Muscle of leg (tissue), 11 donors: ENCODE data around the gene SH3RF1. TPM values are rescaled to one million over a fixed set of nuclear protein-coding genes. Genes with fewer than 3 reads are reported as not detected.

Experiments
- DNase-seq: peaks from one replicate; pipeline ENCODE4 v3.0.0; 2013
- H3K27ac ChIP-seq: one replicate; pipeline ENCODE4 v1.5.1; 2013; ENCODE audit warnings: mild to moderate bottlenecking, low read length, control low read depth
- H3K27me3 ChIP-seq: one replicate; pipeline ENCODE4 v1.6.1; 2013; ENCODE audit warnings: low read length; ENCODE audit not compliant: control insufficient read depth, insufficient read depth
- H3K36me3 ChIP-seq: one replicate; pipeline ENCODE4 v1.6.1; 2013; ENCODE audit warnings: low read length; ENCODE audit not compliant: control insufficient read depth, insufficient read depth
- H3K4me1 ChIP-seq: one replicate; pipeline ENCODE4 v1.6.1; 2013; ENCODE audit warnings: low read length; ENCODE audit not compliant: control insufficient read depth, insufficient read depth
- H3K4me3 ChIP-seq: one replicate; pipeline ENCODE4 v1.5.1; 2013; ENCODE audit warnings: low read length, control low read depth
- H3K9me3 ChIP-seq: replicated peaks from 2 replicates; pipeline ENCODE4 v1.6.1; 2013; ENCODE audit warnings: low read depth, low read length; ENCODE audit not compliant: control insufficient read depth
- WGBS: methylation state at CpG from one replicate; pipeline ENCODE4 v1.1.5; 2013; ENCODE audit warnings: missing lambda C conversion rate; ENCODE audit not compliant: insufficient coverage; 5-methylcytosine and 5-hydroxymethylcytosine counted together
- polyA plus RNA-seq, 8 donors: library from polyadenylated mRNA; unstranded; fragments of 120-200 nt; gene quantifications; one replicate each; pipeline versions ENCODE4 v1.2.1 to v1.2.3, GENCODE V29; 2013; ENCODE audit warnings: inconsistent platforms in 1 of 8, low replicate concordance in 1 of 8; ENCODE audit not compliant: insufficient read length in 8 of 8, insufficient read depth in 1 of 8
- total RNA-seq: library from RNA; stranded (reverse); fragments of 120-200 nt; gene quantifications from one replicate; pipeline ENCODE4 v1.2.4, GENCODE V29; 2013

SH3RF1 gene
- total and polyA plus RNA-seq, 9 donors = 10.7 to 19.4 (median 16.3) TPM

DNA sequence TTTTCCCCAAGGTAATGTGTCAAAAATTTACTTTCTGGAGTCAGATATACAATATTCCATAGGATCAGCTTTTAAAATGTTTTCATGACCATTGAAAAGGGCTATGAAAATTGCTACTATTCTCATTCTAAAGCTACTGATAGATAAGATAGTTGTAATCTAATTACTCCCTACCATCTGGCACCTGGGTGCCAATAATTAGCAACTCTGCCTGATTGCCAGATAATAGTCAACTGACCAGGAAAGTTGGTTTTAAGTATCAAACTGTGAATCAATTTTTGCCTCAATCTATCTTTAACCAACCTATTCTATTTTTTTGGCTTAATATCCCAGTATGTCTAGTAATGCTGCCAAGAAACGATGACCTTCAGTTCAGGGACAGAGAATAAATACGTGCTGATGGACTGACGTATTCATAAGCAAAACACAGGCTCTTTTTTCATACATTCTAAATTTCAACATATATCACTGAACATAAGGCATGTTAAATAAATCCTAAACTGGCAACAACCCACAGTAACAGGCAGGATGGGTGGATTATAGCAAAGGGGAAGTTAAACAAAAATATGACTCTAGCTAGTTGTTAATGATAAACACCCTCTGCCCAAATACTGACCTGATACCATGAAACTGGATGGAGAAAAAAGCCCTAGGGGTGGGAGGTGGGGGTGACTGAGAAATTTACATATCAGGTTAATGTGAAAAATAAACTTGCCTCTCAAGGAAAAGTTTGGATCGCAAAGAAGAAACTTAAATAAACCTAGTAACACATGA lies 18.2 kb downstream of the SH3RF1 start:
- DNase-seq = peak; percentile 71
- no peak overlapping the region for H3K27ac ChIP-seq
- no peaks in the 10 kb centered on the region for H3K9me3 ChIP-seq
- peaks cover 7% of the 10 kb centered on the region for H3K4me1 ChIP-seq
- H3K36me3 ChIP-seq = no peaks in the 10 kb centered on the region
- H3K27me3 ChIP-seq = no peaks in the 10 kb centered on the region
- WGBS = no CpG with 5 or more reads among the region's 4 CpGs
- H3K4me3 ChIP-seq = no peak overlapping the region

DNA sequence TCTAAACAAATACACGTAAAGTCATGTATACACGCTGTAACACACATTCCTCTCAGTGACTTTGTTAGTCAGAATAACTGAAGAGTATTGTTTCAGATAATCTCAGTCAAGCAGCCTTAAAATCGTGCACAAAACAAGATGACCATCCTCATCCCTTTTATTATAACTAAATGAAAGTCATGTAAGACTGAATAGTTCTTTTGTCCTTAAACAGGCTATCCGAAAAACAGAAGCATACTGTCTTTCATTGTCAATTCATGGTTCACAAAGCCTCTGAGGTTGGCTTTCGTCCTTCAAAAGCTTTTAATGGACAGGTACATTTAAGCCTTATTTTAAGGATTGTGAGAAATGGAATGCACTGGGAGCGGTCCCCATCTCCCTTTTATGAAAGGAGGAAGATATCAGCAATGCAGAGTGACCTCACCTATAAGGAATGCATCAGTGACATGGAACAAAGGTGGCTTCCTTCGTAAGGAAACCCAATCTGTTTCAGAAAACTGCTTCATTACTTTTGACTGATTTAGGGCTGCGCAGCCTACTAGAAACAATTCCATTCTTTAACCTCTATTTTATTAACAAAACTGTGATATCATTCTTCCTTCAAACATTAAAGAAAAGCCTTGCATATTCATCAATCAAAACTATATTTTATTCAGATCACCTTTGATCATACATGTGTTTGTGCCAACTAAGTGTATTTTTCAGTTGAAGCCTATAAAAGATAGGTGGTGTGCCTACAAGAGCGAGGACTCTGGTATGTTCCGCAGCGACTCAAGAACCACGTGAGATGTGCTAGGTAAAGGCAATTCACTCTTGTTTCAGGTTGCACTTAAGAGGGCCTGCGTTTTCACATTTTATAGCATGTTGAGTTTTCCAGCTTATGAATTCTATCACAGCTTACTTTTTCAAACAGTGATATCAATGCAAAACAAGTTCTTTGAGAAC lies 19.2 kb downstream of the SH3RF1 start:
- Histone ChIP-seq H3K27me3 (no peaks in the 10 kb centered on the region), H3K4me3 (no peak overlapping the region), H3K9me3 (no peaks in the 10 kb centered on the region), H3K27ac (no peak overlapping the region), H3K4me1 (peaks cover 5% of the 10 kb centered on the region), H3K36me3 (no peaks in the 10 kb centered on the region)
- 43% methylated on average over 1 of the region's 13 CpGs for WGBS
- no peak for DNase-seq

DNA sequence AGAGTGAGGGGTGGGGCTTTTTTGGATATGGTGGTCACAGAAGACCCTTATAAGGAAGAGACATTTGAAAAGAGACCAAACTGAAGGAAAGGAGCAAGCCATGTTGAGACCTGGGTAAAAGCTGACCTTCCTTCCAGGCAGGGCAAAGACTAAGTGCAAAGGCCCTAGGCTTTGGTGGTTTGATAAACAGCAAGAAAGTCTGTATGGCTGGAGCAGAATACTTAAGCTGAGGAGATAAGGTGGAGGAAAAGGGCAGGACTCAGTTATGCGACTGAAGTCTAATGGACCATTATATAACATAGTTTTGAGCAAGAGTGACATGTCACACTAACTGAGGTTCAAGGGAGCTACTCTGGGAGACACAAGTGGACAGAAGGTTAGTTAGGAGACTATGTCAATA lies 20.0 kb downstream of the SH3RF1 start:
- no peak for DNase-seq
- H3K4me3 ChIP-seq = no peak overlapping the region
- no peaks in the 10 kb centered on the region for H3K27me3 ChIP-seq
- H3K27ac ChIP-seq = no peak overlapping the region
- H3K4me1 ChIP-seq = peaks cover 5% of the 10 kb centered on the region
- no peaks in the 10 kb centered on the region for H3K36me3 ChIP-seq
- WGBS = 100% methylated on average over 1 of the region's 1 CpG
- H3K9me3 ChIP-seq = no peaks in the 10 kb centered on the region

DNA sequence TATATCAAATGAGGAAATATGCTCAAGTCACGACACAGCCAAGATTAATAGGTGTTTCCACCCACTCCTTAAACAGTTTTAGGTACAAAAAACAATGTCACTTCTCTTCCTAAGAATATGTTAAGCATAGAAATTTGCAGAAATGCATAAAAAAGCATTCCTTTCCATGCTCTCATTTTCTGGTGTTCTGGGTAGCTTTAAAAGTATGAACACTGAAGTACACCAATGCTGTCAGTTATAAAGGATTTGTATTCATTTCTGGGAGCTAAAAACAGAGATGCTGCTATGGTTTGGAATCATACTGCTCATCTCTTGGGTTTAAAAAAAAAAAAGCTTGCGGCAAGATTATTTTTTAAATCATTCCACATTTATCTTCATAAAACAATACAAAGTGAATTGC lies 20.8 kb downstream of the SH3RF1 start:
- H3K4me3 ChIP-seq = no peak overlapping the region
- H3K27ac ChIP-seq = no peak overlapping the region
- H3K36me3 ChIP-seq = no peaks in the 10 kb centered on the region
- no CpG with 5 or more reads among the region's 2 CpGs for WGBS
- H3K27me3 ChIP-seq = no peaks in the 10 kb centered on the region
- H3K9me3 ChIP-seq = no peaks in the 10 kb centered on the region
- no peak for DNase-seq
- peaks cover 4% of the 10 kb centered on the region for H3K4me1 ChIP-seq

DNA sequence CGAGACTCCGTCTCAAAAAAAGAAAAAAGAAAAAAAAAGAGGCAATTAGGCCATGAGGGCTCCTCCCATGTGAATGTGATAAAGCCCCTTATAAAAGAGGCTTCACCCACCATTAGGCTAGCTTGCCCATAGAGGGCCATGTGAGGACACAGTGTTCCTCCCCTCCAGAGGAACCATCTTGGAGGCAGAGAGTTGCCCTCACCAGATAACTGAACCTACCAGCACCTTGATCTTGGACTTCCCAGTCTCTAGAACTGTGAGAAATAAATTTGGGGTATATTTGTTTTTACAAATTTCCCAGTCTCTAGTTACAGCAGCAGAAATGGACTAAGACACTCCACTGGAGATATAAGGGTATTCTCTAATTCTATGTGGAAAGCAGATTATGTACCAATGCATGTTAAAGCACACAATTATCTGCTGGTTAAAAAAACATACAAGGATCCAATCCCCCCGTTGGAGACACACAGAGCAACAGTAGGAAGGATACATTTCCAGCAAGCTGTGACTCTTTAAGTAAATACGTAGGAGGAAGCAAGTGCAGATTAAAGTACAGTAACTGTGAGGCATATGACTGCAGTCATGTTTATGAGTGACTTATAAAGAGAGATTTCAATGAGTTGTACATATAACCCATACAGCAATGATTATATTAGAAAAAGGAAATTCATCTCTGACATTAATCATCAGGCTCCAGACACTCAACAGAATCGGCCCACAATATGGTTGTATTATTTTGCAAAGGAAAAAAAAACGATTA lies 21.4 kb downstream of the SH3RF1 start:
- no peaks in the 10 kb centered on the region for H3K9me3 ChIP-seq
- no peaks in the 10 kb centered on the region for H3K27me3 ChIP-seq
- H3K36me3 ChIP-seq = no peaks in the 10 kb centered on the region
- whole genome bisulfite sequencing = no CpG with 5 or more reads among the region's 6 CpGs
- H3K4me3 ChIP-seq = no peak overlapping the region
- no peak overlapping the region for H3K27ac ChIP-seq
- H3K4me1 ChIP-seq = no peaks in the 10 kb centered on the region
- DNase-seq = no peak

DNA sequence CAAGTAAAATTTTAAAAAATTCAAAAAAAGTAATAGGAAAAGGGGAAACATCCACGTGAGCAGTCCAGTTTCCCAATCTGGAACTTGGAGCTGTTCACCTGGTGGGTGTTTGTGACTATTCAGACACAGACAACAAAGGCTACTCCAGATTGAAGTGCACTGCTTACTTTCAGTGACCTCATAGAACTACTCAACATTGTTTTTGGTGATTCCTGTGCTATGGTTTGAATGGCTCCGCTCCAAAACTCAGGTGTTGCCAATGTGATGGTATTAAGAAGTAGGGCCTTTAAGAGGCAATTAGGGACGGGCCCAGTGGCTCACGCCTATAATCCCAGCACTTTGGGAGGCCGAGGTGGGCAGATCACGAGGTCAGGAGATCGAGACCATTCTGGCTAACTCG lies 22.1 kb downstream of the SH3RF1 start:
- Histone ChIP-seq H3K27me3 (no peaks in the 10 kb centered on the region), H3K9me3 (no peaks in the 10 kb centered on the region), H3K27ac (no peak overlapping the region), H3K36me3 (no peaks in the 10 kb centered on the region), H3K4me3 (no peak overlapping the region), H3K4me1 (no peaks in the 10 kb centered on the region)
- 93% methylated on average over 3 of the region's 8 CpGs for WGBS
- DNase-seq = no peak

DNA sequence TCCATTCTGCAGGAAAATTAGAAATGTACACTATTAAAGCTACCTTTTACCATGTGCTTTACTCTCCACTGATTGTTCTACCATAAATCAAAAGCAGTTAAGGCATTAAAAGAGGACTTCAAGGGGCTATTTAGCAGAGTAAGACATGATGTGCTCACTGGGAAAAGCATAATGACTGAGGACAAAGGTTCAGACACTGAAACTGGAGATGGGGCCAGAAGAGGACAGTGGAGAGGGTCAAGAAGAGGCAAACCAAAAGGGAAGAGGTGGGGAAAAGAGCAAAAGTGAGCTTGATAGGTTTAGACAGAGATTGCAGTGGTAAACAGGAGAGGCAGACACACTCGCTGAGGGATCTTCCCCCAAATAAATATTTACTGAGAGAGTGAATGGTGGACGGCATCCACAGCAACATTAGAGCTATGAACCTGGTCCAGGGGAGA lies 23.8 kb downstream of the SH3RF1 start:
- 33% methylated on average over 1 of the region's 2 CpGs for WGBS
- H3K27ac ChIP-seq = no peak overlapping the region
- no peaks in the 10 kb centered on the region for H3K9me3 ChIP-seq
- no peak for DNase-seq
- no peak overlapping the region for H3K4me3 ChIP-seq
- H3K36me3 ChIP-seq = no peaks in the 10 kb centered on the region
- H3K4me1 ChIP-seq = no peaks in the 10 kb centered on the region
- no peaks in the 10 kb centered on the region for H3K27me3 ChIP-seq

DNA sequence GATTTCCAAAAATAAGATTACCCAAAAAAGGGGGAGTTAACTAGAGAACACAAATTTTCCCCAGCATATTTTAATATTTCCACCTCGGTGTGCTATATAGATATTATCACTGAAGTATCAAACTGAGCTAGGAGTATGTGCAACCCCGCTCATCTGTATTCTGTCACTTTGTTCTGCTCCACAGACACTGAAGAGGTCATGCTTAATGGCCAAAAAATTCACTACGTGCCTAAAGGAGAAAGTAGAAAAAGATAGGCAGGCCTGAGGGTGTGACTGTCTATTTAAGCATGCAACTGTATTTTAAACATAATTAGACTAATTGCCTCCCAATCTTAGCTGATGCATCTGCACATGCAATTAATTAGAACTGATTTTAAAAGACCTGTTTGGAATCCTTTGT lies 24.5 kb downstream of the SH3RF1 start:
- Histone ChIP-seq H3K4me1 (peaks cover 5% of the 10 kb centered on the region), H3K27me3 (no peaks in the 10 kb centered on the region), H3K36me3 (no peaks in the 10 kb centered on the region), H3K4me3 (no peak overlapping the region), H3K9me3 (no peaks in the 10 kb centered on the region), H3K27ac (no peak overlapping the region)
- WGBS = no CpG with 5 or more reads among the region's 3 CpGs
- DNase-seq = no peak

DNA sequence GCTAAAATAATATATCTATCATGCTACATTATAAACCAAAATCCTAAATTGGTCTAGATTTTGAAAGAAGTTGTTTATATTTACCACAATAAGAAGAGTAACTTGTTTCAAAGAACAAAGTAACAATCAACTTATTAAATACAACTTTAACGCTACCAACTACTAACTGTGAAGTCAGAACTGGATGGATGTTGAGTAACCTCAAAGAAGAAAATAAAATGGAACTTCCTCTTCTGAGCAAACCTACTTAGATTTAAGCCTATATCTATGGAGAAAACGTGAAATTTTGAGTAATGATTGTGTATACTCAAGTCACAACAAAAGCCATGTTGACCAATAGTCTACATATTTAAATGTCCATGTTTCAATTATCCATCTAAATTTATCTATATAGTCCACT lies 25.7 kb downstream of the SH3RF1 start:
- Histone ChIP-seq H3K9me3 (no peaks in the 10 kb centered on the region), H3K4me1 (peaks cover 5% of the 10 kb centered on the region), H3K27me3 (no peaks in the 10 kb centered on the region), H3K4me3 (no peak overlapping the region), H3K27ac (no peak overlapping the region), H3K36me3 (no peaks in the 10 kb centered on the region)
- DNase-seq = no peak
- no CpG with 5 or more reads among the region's 2 CpGs for WGBS
